ENCODE measurements around the gene SPACA4.
A peak's percentile ranks its signal among the peaks of the same experiment; 100 is the strongest.

SPACA4 gene

GRCh38 chr19:48598996-48599700 lies 7.4 kb upstream of the SPACA4 start:
- no peak for ATAC-seq

GRCh38 chr19:48600679-48601417 lies 5.7 kb upstream of the SPACA4 start:
- ATAC-seq: no peak

GRCh38 chr19:48603001-48603400 lies 3.5 kb upstream of the SPACA4 start:
- no peak for ATAC-seq

GRCh38 chr19:48603449-48603848 lies 3.1 kb upstream of the SPACA4 start:
- ATAC-seq: no peak

GRCh38 chr19:48603850-48604249 lies 2.7 kb upstream of the SPACA4 start:
- ATAC-seq: no peak

GRCh38 chr19:48607359-48607755 lies 815 bp downstream of the SPACA4 start:
- no peak for ATAC-seq

GRCh38 chr19:48608798-48609263 lies 2.3 kb downstream of the SPACA4 start:
- peak; percentile 62 to 72 for ATAC-seq

GRCh38 chr19:48609571-48610108 lies 3.1 kb downstream of the SPACA4 start:
- no peak for ATAC-seq

- ATAC-seq: no peak
Measured at GRCh38 chr19:48611872-48612271, 5.3 kb downstream of the SPACA4 start.

- ATAC-seq: no peak
Measured at GRCh38 chr19:48613024-48613851, 6.7 kb downstream of the SPACA4 start.

GRCh38 chr19:48613852-48614435 lies 7.4 kb downstream of the SPACA4 start:
- peak; percentile 2 to 3 for ATAC-seq

GRCh38 chr19:48614436-48615230 lies 8.1 kb downstream of the SPACA4 start, which contains the start of gene FAM83E:
TSS of gene FAM83E (minus strand) at chr19:48615076. CDS start at chr19:48613372, 1,704 bp downstream.
- ATAC-seq: no peak

- ATAC-seq: no peak
Measured at GRCh38 chr19:48615231-48616040, 8.9 kb downstream of the SPACA4 start.

GRCh38 chr19:48616041-48616436 lies 9.5 kb downstream of the SPACA4 start:
- no peak for ATAC-seq

GRCh38 chr19:48616491-48617056 lies 10.0 kb downstream of the SPACA4 start:
- no peak for ATAC-seq

- no peak for ATAC-seq
Measured at GRCh38 chr19:48617146-48617937, 10.8 kb downstream of the SPACA4 start.

- ATAC-seq: no peak
Measured at GRCh38 chr19:48618278-48618915, 11.9 kb downstream of the SPACA4 start.

GRCh38 chr19:48618916-48619691 lies 12.6 kb downstream of the SPACA4 start, which contains the start of the genes RPL18 and SPHK2:
TSS of gene RPL18 (minus strand) at chr19:48619178. CDS start at chr19:48619143, 35 bp downstream.
TSS of gene SPHK2 (plus strand) at chr19:48619506. CDS start at chr19:48620515, 1,009 bp downstream.
- ATAC-seq: peak; percentile 86 to 87
